Measurements from ENCODE around the gene NFASC. TPM values are rescaled to one million over a fixed set of nuclear protein-coding genes. Genes with fewer than 3 reads are reported as not detected.

The NFASC gene
- total RNA-seq, 1 donor from 2014 or later: 6.9 TPM

- DNase-seq (ENCODE audit: low spot score, unreplicated experiment): no peak
- Mint-ChIP-seq H3K9me3 (ENCODE audit: low read depth) (no peaks in the 10 kb centered on the region), H3K4me1 (ENCODE audit: low read depth) (no peaks in the 10 kb centered on the region), H3K27me3 (peaks cover 28% of the 10 kb centered on the region), H3K36me3 (ENCODE audit: insufficient read depth) (no peaks in the 10 kb centered on the region), H3K4me3 (ENCODE audit: low read depth) (no peak overlapping the region), H3K27ac (no peak overlapping the region)
- TF ChIP-seq CTCF (IDR thresholded peaks at IDR 0.05; ENCODE audit: unreplicated experiment): no peak
Observed at GRCh38 chr1:204835737-204836136, 34.9 kb upstream of the NFASC start.

GRCh38 chr1:204836856-204837255 is 33.8 kb upstream of the NFASC start:
- no peak for TF ChIP-seq CTCF (IDR thresholded peaks at IDR 0.05; ENCODE audit: unreplicated experiment)
- H3K4me3 Mint-ChIP-seq (ENCODE audit: low read depth): no peak overlapping the region
- DNase-seq (ENCODE audit: low spot score, unreplicated experiment): no peak
- no peaks in the 10 kb centered on the region for H3K9me3 Mint-ChIP-seq (ENCODE audit: low read depth)
- H3K27me3 Mint-ChIP-seq: peaks cover 17% of the 10 kb centered on the region
- H3K27ac Mint-ChIP-seq: no peak overlapping the region
- H3K36me3 Mint-ChIP-seq (ENCODE audit: insufficient read depth): no peaks in the 10 kb centered on the region
- no peaks in the 10 kb centered on the region for H3K4me1 Mint-ChIP-seq (ENCODE audit: low read depth)

- peak; percentile 38 for TF ChIP-seq CTCF (IDR thresholded peaks at IDR 0.05; ENCODE audit: unreplicated experiment)
- H3K4me3 Mint-ChIP-seq (ENCODE audit: low read depth): no peak overlapping the region
- no peak overlapping the region for H3K27ac Mint-ChIP-seq
- peaks cover 12% of the 10 kb centered on the region for H3K27me3 Mint-ChIP-seq
- H3K36me3 Mint-ChIP-seq (ENCODE audit: insufficient read depth): no peaks in the 10 kb centered on the region
- H3K9me3 Mint-ChIP-seq (ENCODE audit: low read depth): no peaks in the 10 kb centered on the region
- no peaks in the 10 kb centered on the region for H3K4me1 Mint-ChIP-seq (ENCODE audit: low read depth)
- peak; percentile 74 for DNase-seq (ENCODE audit: low spot score, unreplicated experiment)
Observed at GRCh38 chr1:204837440-204838084, 33.1 kb upstream of the NFASC start.

DNA sequence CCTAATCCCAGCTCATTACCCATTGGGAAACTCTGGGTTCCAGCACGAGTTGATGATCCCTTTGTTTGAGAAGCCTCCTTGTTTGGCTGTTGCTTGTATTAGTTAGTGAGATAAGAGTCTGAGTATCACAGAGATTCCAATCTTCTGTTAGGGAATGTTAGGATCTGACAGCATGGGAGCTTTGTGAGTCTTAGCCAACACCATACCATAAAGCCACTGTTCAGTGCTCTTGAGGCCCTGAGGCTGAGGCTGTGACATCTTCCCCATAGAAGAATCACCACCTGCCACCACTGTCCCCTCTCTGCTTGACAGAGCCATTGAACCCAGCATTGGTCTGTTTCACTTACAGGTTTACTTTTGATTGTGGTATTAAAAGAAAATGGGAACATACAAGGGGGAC is 29.3 kb upstream of the NFASC start:
- Mint-ChIP-seq H3K27ac (no peak overlapping the region), H3K9me3 (ENCODE audit: low read depth) (no peaks in the 10 kb centered on the region), H3K4me1 (ENCODE audit: low read depth) (peaks cover 3% of the 10 kb centered on the region), H3K27me3 (no peaks in the 10 kb centered on the region), H3K4me3 (ENCODE audit: low read depth) (no peak overlapping the region), H3K36me3 (ENCODE audit: insufficient read depth) (no peaks in the 10 kb centered on the region)
- TF ChIP-seq CTCF (IDR thresholded peaks at IDR 0.05; ENCODE audit: unreplicated experiment): no peak
- no peak for DNase-seq (ENCODE audit: low spot score, unreplicated experiment)

DNA sequence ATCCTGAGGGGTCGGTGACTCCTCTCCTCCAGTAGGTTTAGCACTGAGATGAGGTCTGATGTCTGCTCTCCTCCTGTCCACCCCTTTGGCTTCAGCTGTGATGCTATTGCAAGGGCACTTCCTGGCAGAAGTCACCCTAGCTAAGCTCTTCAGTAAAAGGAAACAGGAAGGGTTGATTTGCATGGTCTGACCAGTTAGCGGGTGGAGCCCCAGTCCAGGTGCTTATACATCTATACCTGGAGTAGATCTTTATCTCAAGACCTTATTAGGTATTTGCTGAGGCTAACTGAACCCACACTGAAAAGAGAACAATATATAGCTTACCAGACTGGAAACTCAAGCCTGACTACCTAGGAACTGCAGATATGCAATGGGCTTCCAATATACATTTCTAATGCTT is 28.9 kb upstream of the NFASC start:
- Mint-ChIP-seq H3K27ac (no peak overlapping the region), H3K4me1 (ENCODE audit: low read depth) (peaks cover 3% of the 10 kb centered on the region), H3K4me3 (ENCODE audit: low read depth) (no peak overlapping the region), H3K27me3 (no peaks in the 10 kb centered on the region), H3K36me3 (ENCODE audit: insufficient read depth) (no peaks in the 10 kb centered on the region), H3K9me3 (ENCODE audit: low read depth) (no peaks in the 10 kb centered on the region)
- no peak for TF ChIP-seq CTCF (IDR thresholded peaks at IDR 0.05; ENCODE audit: unreplicated experiment)
- no peak for DNase-seq (ENCODE audit: low spot score, unreplicated experiment)
